ENCODE results near the gene AHDC1. TPM values are rescaled to one million over a fixed set of nuclear protein-coding genes. Genes with fewer than 3 reads are reported as not detected.
A peak's percentile ranks its signal among the peaks of the same experiment; 100 is the strongest.

AHDC1 gene
- total and polyA plus RNA-seq, 2 donors (not counting 3 experiments of a cell fraction or from before 2014, with no cell fraction given) = 7.0 to 32.1 TPM

GRCh38 chr1:27489501-27489972 lies 114.4 kb downstream of the AHDC1 start:
- H3K9me1 ChIP-seq (replicated peaks; ENCODE audit: control insufficient read depth, extremely low read depth, insufficient read depth, low read length) = no peaks in the 10 kb centered on the region
- ChIA-PET POLR2A (interaction anchor here (0.8 kb wide), 1 partner anchor 112 kb away, joined by 6 read pairs; no protein-coding TSS in a partner anchor), CTCF (interaction anchor here (0.8 to 2.8 kb wide), 10 partner anchors 25 to 193 kb away, joined by 3 to 16 read pairs (median 5); no protein-coding TSS in a partner anchor)
- H3K4me3 ChIP-seq (replicated peaks in 1 of 3; ENCODE audit: insufficient read depth in 1 of 3, low read depth in 1 of 3, low read length in 3 of 3) = peak overlapping the region; percentile 42 to 83 (median 80)
- peak overlapping the region; percentile 97 for H3K4me2 ChIP-seq (ENCODE audit: insufficient read depth, low read length)
- H3K9ac ChIP-seq (replicated peaks; ENCODE audit: extremely low read depth, insufficient read depth, low read length) = peak overlapping the region; percentile 93
- DNase-seq (ENCODE audit: low read depth, low spot score) (peak; percentile 66), FAIRE-seq (peak; percentile 50)
- dilution Hi-C loops (cut with MboI; ENCODE audit: extremely low pct_ligation_motif_present, low sequenced_read_pairs) = no loop called here
- no peaks in the 10 kb centered on the region for H3K27me3 ChIP-seq (ENCODE audit: control insufficient read depth in 2 of 2, insufficient read depth in 2 of 2, low read length in 2 of 2)
- H3K4me1 ChIP-seq (ENCODE audit: control insufficient read depth, extremely low read depth, insufficient read depth, low read length) = peaks cover 14% of the 10 kb centered on the region
- TF ChIP-seq, protein P1, sequence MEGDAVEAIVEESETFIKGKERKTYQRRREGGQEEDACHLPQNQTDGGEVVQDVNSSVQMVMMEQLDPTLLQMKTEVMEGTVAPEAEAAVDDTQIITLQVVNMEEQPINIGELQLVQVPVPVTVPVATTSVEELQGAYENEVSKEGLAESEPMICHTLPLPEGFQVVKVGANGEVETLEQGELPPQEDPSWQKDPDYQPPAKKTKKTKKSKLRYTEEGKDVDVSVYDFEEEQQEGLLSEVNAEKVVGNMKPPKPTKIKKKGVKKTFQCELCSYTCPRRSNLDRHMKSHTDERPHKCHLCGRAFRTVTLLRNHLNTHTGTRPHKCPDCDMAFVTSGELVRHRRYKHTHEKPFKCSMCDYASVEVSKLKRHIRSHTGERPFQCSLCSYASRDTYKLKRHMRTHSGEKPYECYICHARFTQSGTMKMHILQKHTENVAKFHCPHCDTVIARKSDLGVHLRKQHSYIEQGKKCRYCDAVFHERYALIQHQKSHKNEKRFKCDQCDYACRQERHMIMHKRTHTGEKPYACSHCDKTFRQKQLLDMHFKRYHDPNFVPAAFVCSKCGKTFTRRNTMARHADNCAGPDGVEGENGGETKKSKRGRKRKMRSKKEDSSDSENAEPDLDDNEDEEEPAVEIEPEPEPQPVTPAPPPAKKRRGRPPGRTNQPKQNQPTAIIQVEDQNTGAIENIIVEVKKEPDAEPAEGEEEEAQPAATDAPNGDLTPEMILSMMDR (IDR thresholded peaks at IDR 0.05; ENCODE audit: extremely low read depth in 1 of 2, insufficient read depth in 1 of 2, low read depth in 1 of 2, low read length in 2 of 2) = no peak
- no peak for TF ChIP-seq FOS (IDR thresholded peaks at IDR 0.05; ENCODE audit: borderline replicate concordance, insufficient read depth, low read length)
- no peak for TF ChIP-seq EZH2 (IDR thresholded peaks at IDR 0.05; ENCODE audit: borderline replicate concordance, low read depth, low read length, severe bottlenecking)
- TF ChIP-seq POLR2A (IDR thresholded peaks at IDR 0.05; ENCODE audit: low read depth, low read length) = no peak
- TF ChIP-seq, protein P2, sequence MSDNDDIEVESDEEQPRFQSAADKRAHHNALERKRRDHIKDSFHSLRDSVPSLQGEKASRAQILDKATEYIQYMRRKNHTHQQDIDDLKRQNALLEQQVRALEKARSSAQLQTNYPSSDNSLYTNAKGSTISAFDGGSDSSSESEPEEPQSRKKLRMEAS (IDR thresholded peaks at IDR 0.05; ENCODE audit: insufficient read depth, insufficient read length) = no peak
- no peak for TF ChIP-seq JUN (IDR thresholded peaks at IDR 0.05; ENCODE audit: borderline replicate concordance, insufficient read depth, insufficient read length, low read depth)
- TF ChIP-seq POLR2AphosphoS5 (IDR thresholded peaks at IDR 0.05; ENCODE audit: insufficient read depth, low read depth, low read length) = no peak
- TF ChIP-seq MYC (IDR thresholded peaks at IDR 0.05; ENCODE audit: low read depth, low read length) = no peak
- TF ChIP-seq GATA2 (IDR thresholded peaks at IDR 0.05; ENCODE audit: insufficient read depth, insufficient read length, low read depth, low read length) = no peak
- no peaks in the 10 kb centered on the region for H3K36me3 ChIP-seq (ENCODE audit: control insufficient read depth in 2 of 2, extremely low read depth in 1 of 2, insufficient read depth in 2 of 2, low read length in 2 of 2)
- intact Hi-C loops (cut with micrococcal nuclease) = no loop called here
- peak overlapping the region; percentile 42 for H2AFZ ChIP-seq (ENCODE audit: low read depth, low read length)
- no peaks in the 10 kb centered on the region for H4K20me1 ChIP-seq (replicated peaks; ENCODE audit: control insufficient read depth, extremely low read depth, insufficient read depth, low read length)
- no TSS peak for BruUV-seq (replicated peaks)
- no peaks in the 10 kb centered on the region for H3K9me3 ChIP-seq (replicated peaks; ENCODE audit: control insufficient read depth, insufficient read depth, low read length)
- H3K79me2 ChIP-seq (ENCODE audit: control insufficient read depth, insufficient read depth, low read length) = peaks cover 46% of the 10 kb centered on the region
- H3K27ac ChIP-seq (ENCODE audit: insufficient read depth, low read depth, low read length) = peak overlapping the region; percentile 95
